Neuronal stem cell (in vitro differentiated cells): ENCODE results near the gene MPV17L2.

Experiments
- DNase-seq: peaks from one replicate; pipeline ENCODE4 v3.0.0-alpha.2; 2013; ENCODE audit warnings: low spot score
- H2AFZ ChIP-seq: one replicate; pipeline ENCODE4 v1.6.1; 2013; ENCODE audit warnings: mild to moderate bottlenecking, low read length, inconsistent platforms
- H2AK5ac ChIP-seq: 2 replicates; pipeline ENCODE4 v1.6.1; 2013; ENCODE audit warnings: low read depth, mild to moderate bottlenecking, inconsistent platforms, low read length, moderate library complexity, mixed read lengths
- H2BK120ac ChIP-seq: 2 replicates; pipeline ENCODE4 v1.6.1; 2013; ENCODE audit warnings: low read depth, mild to moderate bottlenecking, inconsistent platforms, low read length, moderate library complexity, mixed read lengths
- H2BK12ac ChIP-seq: one replicate; pipeline ENCODE4 v1.6.1; 2013; ENCODE audit warnings: low read length, inconsistent platforms
- H2BK15ac ChIP-seq: 2 replicates; pipeline ENCODE4 v1.6.1; 2013; ENCODE audit warnings: mild to moderate bottlenecking, low read length, inconsistent platforms, mixed read lengths
- H2BK5ac ChIP-seq: one replicate; pipeline ENCODE4 v1.6.1; 2013; ENCODE audit warnings: inconsistent platforms, mild to moderate bottlenecking, low read length, moderate library complexity
- H3K14ac ChIP-seq: one replicate; pipeline ENCODE4 v1.6.1; 2013; ENCODE audit warnings: low read length, inconsistent platforms
- H3K18ac ChIP-seq: 2 replicates; pipeline ENCODE4 v1.6.1; 2013; ENCODE audit warnings: low read length, inconsistent platforms
- H3K23ac ChIP-seq: 2 replicates; pipeline ENCODE4 v1.6.1; 2013; ENCODE audit warnings: low read depth, mild to moderate bottlenecking, mixed read lengths, low read length, inconsistent platforms; ENCODE audit not compliant: poor library complexity
- H3K27ac ChIP-seq: replicated peaks from 3 replicates; pipeline ENCODE4 v1.5.1; 2013; ENCODE audit warnings: low read length, inconsistent platforms
- H3K27me3 ChIP-seq, 3 experiments: 2 replicates each; pipeline ENCODE4 v1.6.1; 2013; ENCODE audit warnings: low read length in 3 of 3, mild to moderate bottlenecking in 2 of 3, inconsistent platforms in 1 of 3, low read depth in 1 of 3, mixed read lengths in 1 of 3, moderate library complexity in 1 of 3; ENCODE audit not compliant: control insufficient read depth in 3 of 3, insufficient read depth in 3 of 3
- H3K36me3 ChIP-seq, 2 donors: replicated peaks in 1 of 2; 2 replicates each; pipeline ENCODE4 v1.6.1; 2013; ENCODE audit warnings: low read length in 2 of 2; ENCODE audit not compliant: control insufficient read depth in 2 of 2, insufficient read depth in 2 of 2
- H3K4ac ChIP-seq: 2 replicates; pipeline ENCODE4 v1.6.1; 2013; ENCODE audit warnings: inconsistent platforms, mild to moderate bottlenecking, low read length, moderate library complexity
- H3K4me1 ChIP-seq, 2 donors: 1 replicate in 1 of 2; 2 replicates in 1 of 2; pipeline ENCODE4 v1.6.1; 2013; ENCODE audit warnings: low read length in 2 of 2, low read depth in 1 of 2; ENCODE audit not compliant: control insufficient read depth in 2 of 2, insufficient read depth in 1 of 2
- H3K4me2 ChIP-seq: one replicate; pipeline ENCODE4 v1.6.1; 2013; ENCODE audit warnings: mild to moderate bottlenecking, low read length, inconsistent platforms; ENCODE audit not compliant: insufficient read depth, poor library complexity, severe bottlenecking
- H3K4me3 ChIP-seq, 2 donors: 2 replicates each; pipeline ENCODE4 v1.5.1; 2013; ENCODE audit warnings: low read length in 2 of 2, mild to moderate bottlenecking in 2 of 2, inconsistent platforms in 1 of 2, moderate library complexity in 1 of 2
- H3K79me1 ChIP-seq: one replicate; pipeline ENCODE4 v1.6.1; 2013; ENCODE audit warnings: low read depth, mild to moderate bottlenecking, inconsistent platforms, low read length, moderate library complexity
- H3K9ac ChIP-seq: one replicate; pipeline ENCODE4 v1.6.1; 2013; ENCODE audit warnings: mild to moderate bottlenecking, low read depth, low read length, inconsistent platforms; ENCODE audit not compliant: poor library complexity
- H3K9me3 ChIP-seq, 2 donors: replicated peaks in 1 of 2; 2 replicates each; pipeline versions ENCODE3 to v1.6.1; 2013; ENCODE audit warnings: low read length in 2 of 2, mild to moderate bottlenecking in 2 of 2, inconsistent platforms in 1 of 2, low read depth in 1 of 2, mixed read lengths in 1 of 2, moderate library complexity in 1 of 2; ENCODE audit not compliant: control insufficient read depth in 2 of 2, insufficient read depth in 1 of 2
- H4K8ac ChIP-seq: one replicate; pipeline ENCODE4 v1.6.1; 2013; ENCODE audit warnings: low read depth, mild to moderate bottlenecking, inconsistent platforms, low read length, moderate library complexity
- H4K91ac ChIP-seq: one replicate; pipeline ENCODE4 v1.6.1; 2013; ENCODE audit warnings: low read length, low read depth, mild to moderate bottlenecking, inconsistent platforms; ENCODE audit not compliant: poor library complexity
- WGBS, 2 donors: extraction: QIAGEN DNeasy Blood & Tissue Kit; methylation state at CpG; one replicate each; pipeline ENCODE4 v1.1.7; 2013; ENCODE audit warnings: missing lambda C conversion rate in 2 of 2, mixed read lengths in 1 of 2; ENCODE audit not compliant: insufficient read length in 2 of 2, insufficient replicate concordance in 1 of 2; ENCODE audit errors: extremely low coverage in 2 of 2; 5-methylcytosine and 5-hydroxymethylcytosine counted together

The MPV17L2 gene

DNA sequence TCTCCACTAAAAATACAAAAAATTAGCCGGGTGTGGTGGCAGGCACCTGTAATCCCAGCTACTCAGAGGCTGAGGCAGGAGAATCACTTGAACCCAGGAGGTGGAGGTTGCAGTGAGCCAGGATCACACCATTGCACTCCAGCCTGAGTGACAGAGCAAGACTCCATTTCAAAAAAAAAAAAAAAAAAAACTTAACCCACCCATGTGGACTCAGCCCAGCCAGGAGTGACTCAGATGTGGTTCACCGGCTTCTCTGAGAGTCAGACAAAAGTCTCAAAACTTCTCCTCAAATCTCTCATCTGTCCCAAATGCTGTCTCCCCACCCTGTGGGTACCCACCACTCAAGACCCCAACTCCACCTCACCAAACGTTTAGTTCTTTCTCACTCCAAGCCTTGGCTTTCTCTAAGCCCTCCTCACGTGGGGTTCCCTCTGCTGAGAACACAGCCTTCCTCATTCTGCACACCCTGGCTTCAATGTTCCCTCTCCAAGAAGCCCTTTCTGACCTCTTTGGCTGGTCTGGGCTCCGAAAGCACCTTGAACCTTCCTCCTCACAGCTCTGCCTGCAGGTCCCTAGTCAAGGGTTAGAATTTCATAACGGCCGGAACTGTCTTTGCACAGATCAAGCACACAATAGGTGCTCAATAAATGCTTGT is 21.9 kb downstream of the MPV17L2 start:
- no peak overlapping the region for H3K18ac ChIP-seq
- WGBS, 2 donors = no CpG with 5 or more reads among the region's 7 CpGs
- no peak for DNase-seq
- H2BK15ac ChIP-seq = no peak overlapping the region
- H3K27me3 ChIP-seq = peaks cover 0 to 23% (median 8%) of the 10 kb centered on the region in 3 experiments
- no peak overlapping the region for H2AK5ac ChIP-seq
- H3K9ac ChIP-seq = no peak overlapping the region
- no peak overlapping the region for H3K4me2 ChIP-seq
- no peak overlapping the region for H3K4me3 ChIP-seq
- no peak overlapping the region for H4K91ac ChIP-seq
- H4K8ac ChIP-seq = no peak overlapping the region
- H2AFZ ChIP-seq = no peak overlapping the region
- H2BK5ac ChIP-seq = no peak overlapping the region
- peaks cover 0 to 2% of the 10 kb centered on the region in 2 donors for H3K9me3 ChIP-seq
- no peaks in the 10 kb centered on the region for H3K79me1 ChIP-seq
- no peak overlapping the region for H3K27ac ChIP-seq
- H3K14ac ChIP-seq = no peak overlapping the region
- no peak overlapping the region for H3K23ac ChIP-seq
- no peak overlapping the region for H2BK120ac ChIP-seq
- no peak overlapping the region for H2BK12ac ChIP-seq
- no peaks in the 10 kb centered on the region for H3K36me3 ChIP-seq
- no peaks in the 10 kb centered on the region for H3K4me1 ChIP-seq
- H3K4ac ChIP-seq = no peak overlapping the region

DNA sequence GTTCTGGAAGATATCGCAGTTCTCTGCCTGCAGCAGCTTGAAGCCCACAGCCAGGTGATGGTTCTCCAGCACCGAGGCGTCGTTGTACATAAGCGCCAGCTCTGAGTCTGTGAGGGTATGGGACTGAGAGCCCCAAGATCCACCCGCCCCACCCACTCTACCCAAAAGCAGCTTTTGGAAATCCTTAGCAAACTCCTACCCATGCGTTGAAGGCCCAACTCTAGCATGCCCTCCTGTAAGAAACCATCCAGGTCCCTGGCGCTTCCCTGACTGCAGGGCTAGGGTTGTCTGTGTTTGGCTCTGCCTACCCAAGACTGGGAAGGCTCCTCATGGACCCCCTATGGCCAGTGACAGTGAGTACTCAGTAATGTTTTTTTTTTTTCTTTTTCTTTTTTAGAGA is 23.8 kb downstream of the MPV17L2 start:
- Histone ChIP-seq H3K18ac (no peak overlapping the region), H4K8ac (no peak overlapping the region), H3K14ac (no peak overlapping the region), H3K23ac (no peak overlapping the region), H2BK12ac (no peak overlapping the region), H3K36me3 (no peaks in the 10 kb centered on the region), H3K4ac (no peak overlapping the region), H2AK5ac (no peak overlapping the region), H3K4me3 (no peak overlapping the region), H2BK5ac (no peak overlapping the region), H2AFZ (no peak overlapping the region), H3K4me2 (no peak overlapping the region), H3K9me3 (peaks cover 0 to 3% of the 10 kb centered on the region in 2 donors), H2BK15ac (peak overlapping the region; percentile 85), H3K79me1 (no peaks in the 10 kb centered on the region), H4K91ac (no peak overlapping the region), H3K4me1 (no peaks in the 10 kb centered on the region), H3K27ac (no peak overlapping the region), H2BK120ac (no peak overlapping the region), H3K27me3 (peaks cover 0 to 27% (median 13%) of the 10 kb centered on the region in 3 experiments), H3K9ac (peak overlapping the region; percentile 60)
- DNase-seq = no peak
- WGBS, 2 donors = no CpG with 5 or more reads among the region's 8 CpGs

DNA sequence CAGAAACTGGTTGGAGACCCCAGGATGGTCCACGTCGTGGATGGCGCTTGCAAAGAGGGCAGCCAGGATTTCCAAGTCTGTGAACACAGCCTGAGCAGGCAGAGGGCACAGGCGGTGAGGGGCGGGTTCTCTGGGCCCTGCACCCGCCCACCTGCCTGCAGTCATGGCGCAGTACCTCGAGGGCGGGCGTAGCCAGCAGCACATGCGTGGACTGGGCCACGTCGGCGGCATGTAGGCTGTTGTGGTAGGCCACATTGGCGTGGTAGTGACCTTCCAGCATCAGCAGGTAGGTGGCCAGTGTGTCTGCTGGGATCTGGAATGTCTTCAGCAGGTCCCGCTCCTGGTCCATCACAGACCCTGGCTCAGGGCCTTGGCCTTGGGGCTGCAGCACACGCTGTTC is 25.1 kb downstream of the MPV17L2 start:
- Histone ChIP-seq H3K36me3 (no peaks in the 10 kb centered on the region), H4K8ac (no peak overlapping the region), H3K4ac (no peak overlapping the region), H3K27ac (no peak overlapping the region), H2BK15ac (peak overlapping the region; percentile 7), H3K4me3 (no peak overlapping the region), H4K91ac (no peak overlapping the region), H2BK120ac (peak overlapping the region; percentile 50), H3K4me1 (no peaks in the 10 kb centered on the region), H3K9ac (peak overlapping the region; percentile 21), H3K27me3 (peaks cover 0 to 33% (median 13%) of the 10 kb centered on the region in 3 experiments), H3K79me1 (no peaks in the 10 kb centered on the region), H3K4me2 (no peak overlapping the region), H2BK5ac (no peak overlapping the region), H3K9me3 (peaks cover 0 to 5% of the 10 kb centered on the region in 2 donors), H3K23ac (peak overlapping the region; percentile 75), H2AK5ac (peak overlapping the region; percentile 81), H3K14ac (peak overlapping the region; percentile 67), H2BK12ac (no peak overlapping the region), H2AFZ (no peak overlapping the region), H3K18ac (peak overlapping the region; percentile 84)
- DNase-seq = no peak
- WGBS, 2 donors = no CpG with 5 or more reads among the region's 17 CpGs

DNA sequence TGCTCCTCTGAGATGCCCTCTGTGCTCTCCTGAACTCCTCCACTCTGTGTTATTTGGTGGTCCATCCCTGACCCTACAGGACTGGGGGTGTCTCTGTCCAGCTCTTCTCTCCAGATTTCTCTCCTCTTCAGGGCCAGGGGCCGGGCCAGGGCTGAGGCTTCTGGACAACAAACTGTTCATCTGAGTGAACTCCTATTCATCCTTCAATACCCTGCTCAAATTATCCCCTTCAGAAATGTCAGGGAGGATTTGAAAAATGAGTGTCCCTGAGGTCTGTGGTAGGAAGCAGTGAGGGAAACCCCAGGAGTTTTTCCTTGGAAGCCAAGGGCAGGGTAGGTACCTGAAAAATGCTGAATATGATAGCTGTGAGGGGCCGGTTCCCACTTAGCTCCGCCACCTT is 25.6 kb downstream of the MPV17L2 start:
- Histone ChIP-seq H3K27me3 (peaks cover 0 to 33% (median 13%) of the 10 kb centered on the region in 3 experiments), H3K4me3 (no peak overlapping the region), H3K36me3 (no peaks in the 10 kb centered on the region), H2AFZ (no peak overlapping the region), H3K23ac (peak overlapping the region; percentile 75), H3K9me3 (peaks cover 0 to 3% of the 10 kb centered on the region in 2 donors), H3K4ac (no peak overlapping the region), H2BK5ac (no peak overlapping the region), H2BK12ac (no peak overlapping the region), H3K79me1 (no peaks in the 10 kb centered on the region), H2BK15ac (no peak overlapping the region), H4K91ac (no peak overlapping the region), H3K18ac (no peak overlapping the region), H3K4me2 (no peak overlapping the region), H2AK5ac (peak overlapping the region; percentile 81), H3K9ac (no peak overlapping the region), H2BK120ac (no peak overlapping the region), H3K4me1 (peaks cover 0 to 1% of the 10 kb centered on the region in 2 donors), H3K27ac (no peak overlapping the region), H4K8ac (no peak overlapping the region), H3K14ac (peak overlapping the region; percentile 67)
- DNase-seq = no peak
- WGBS, 2 donors = no CpG with 5 or more reads among the region's 3 CpGs
